PC-3 (cell line): Measurements from ENCODE around the gene MYH10.

Experiments
- CTCF ChIP-seq: fragments of 300-600 bp; sonication (generic); conservative IDR thresholded peaks from 2 replicates; pipeline ENCODE4 v1.5.1; 2017; ENCODE audit warnings: antibody characterized with exemption, low read depth, mild to moderate bottlenecking, low read length
- EZH2 ChIP-seq: fragments of 300-600 bp; sonication (generic); IDR thresholded peaks from one replicate; pipeline ENCODE4 v1.6.1; 2017; ENCODE audit warnings: antibody characterized with exemption, mild to moderate bottlenecking, low read length; ENCODE audit not compliant: unreplicated experiment
- EZH2phosphoT487 ChIP-seq: fragments of 300-600 bp; sonication (generic); IDR thresholded peaks from 2 replicates; pipeline ENCODE4 v1.6.1; 2018; ENCODE audit warnings: mild to moderate bottlenecking, antibody characterized with exemption, low read length, borderline replicate concordance

- TF ChIP-seq CTCF, result no peak
- TF ChIP-seq EZH2, result no peak
- TF ChIP-seq EZH2phosphoT487, result no peak
Measured at GRCh38 chr17:8518850-8519249, 111.7 kb downstream of the MYH10 start.
